Ishikawa (cell line): ENCODE data around the gene ACOXL.
A peak's percentile ranks its signal among the peaks of the same experiment; 100 is the strongest.

Experiments
- CEBPB ChIP-seq: IDR thresholded peaks from 2 replicates; pipeline ENCODE4 v1.6.1; 2012
- CREB1 ChIP-seq: IDR thresholded peaks from 2 replicates; pipeline ENCODE4 v1.6.1; 2012; ENCODE audit warnings: low read depth
- EGR1 ChIP-seq: IDR thresholded peaks from 2 replicates; pipeline ENCODE4 v1.6.1; 2012
- EP300 ChIP-seq: IDR thresholded peaks from 2 replicates; pipeline ENCODE4 v1.6.1; 2012; ENCODE audit warnings: borderline replicate concordance
- FOXM1 ChIP-seq: IDR thresholded peaks from 2 replicates; pipeline ENCODE4 v1.6.1; 2012; ENCODE audit warnings: low read depth, borderline replicate concordance
- MAX ChIP-seq: IDR thresholded peaks from 2 replicates; pipeline ENCODE4 v1.6.1; 2012
- NFIC ChIP-seq: IDR thresholded peaks from 2 replicates; pipeline ENCODE4 v1.6.1; 2012
- RAD21 ChIP-seq: IDR thresholded peaks from 2 replicates; pipeline ENCODE4 v1.6.1; 2012; ENCODE audit warnings: low read depth
- REST ChIP-seq: IDR thresholded peaks from 2 replicates; pipeline ENCODE4 v1.6.1; 2012; ENCODE audit warnings: low read depth, mild to moderate bottlenecking
- TAF1 ChIP-seq: IDR thresholded peaks from 2 replicates; pipeline ENCODE4 v1.6.1; 2012; ENCODE audit warnings: low read depth, mild to moderate bottlenecking
- TCF12 ChIP-seq: IDR thresholded peaks from 2 replicates; pipeline ENCODE4 v1.6.1; 2012; ENCODE audit warnings: low read depth
- TEAD4 ChIP-seq: IDR thresholded peaks from 2 replicates; pipeline ENCODE4 v1.6.1; 2012
- USF1 ChIP-seq: IDR thresholded peaks from 2 replicates; pipeline ENCODE4 v1.6.1; 2012
- YY1 ChIP-seq: IDR thresholded peaks from 2 replicates; pipeline ENCODE4 v1.6.1; 2012; ENCODE audit warnings: low read depth
- ZBTB7A ChIP-seq: IDR thresholded peaks from 2 replicates; pipeline ENCODE4 v1.6.1; 2012; ENCODE audit warnings: low read depth

The ACOXL gene

GRCh38 chr2:111072220-111072871 lies 340.0 kb downstream of the ACOXL start:
- TF ChIP-seq FOXM1: 0 out of 2 replicates have a peak, but pooled peaks have one; percentile 58
- peak; percentile 90 for TF ChIP-seq EP300
- TF ChIP-seq NFIC: peak; percentile 99
- TF ChIP-seq MAX: peak; percentile 51; the same call in 1 of the 2 replicates
- TF ChIP-seq TCF12: peak; percentile 95
- no peak for TF ChIP-seq TAF1
- no peak for TF ChIP-seq EGR1
- TF ChIP-seq CEBPB: 0 out of 2 replicates have a peak, but pooled peaks have one; percentile 40
- TF ChIP-seq TEAD4: peak; percentile 93

- no peak for TF ChIP-seq YY1
- TF ChIP-seq NFIC: no peak
- TF ChIP-seq MAX: no peak
- TF ChIP-seq CREB1: no peak
- no peak for TF ChIP-seq TCF12
- no peak for TF ChIP-seq FOXM1
- no peak for TF ChIP-seq CEBPB
- no peak for TF ChIP-seq RAD21
Measured at GRCh38 chr2:111091811-111092211, 359.4 kb downstream of the ACOXL start.

GRCh38 chr2:111094691-111095090 lies 362.3 kb downstream of the ACOXL start:
- TF ChIP-seq YY1: no peak
- no peak for TF ChIP-seq MAX
- no peak for TF ChIP-seq TCF12

GRCh38 chr2:111095434-111095833 lies 363.1 kb downstream of the ACOXL start:
- TF ChIP-seq TEAD4 (no peak), CREB1 (no peak), ZBTB7A (no peak), EGR1 (no peak), RAD21 (no peak)

GRCh38 chr2:111099402-111099801 lies 367.0 kb downstream of the ACOXL start:
- TF ChIP-seq CEBPB: no peak
- TF ChIP-seq REST: no peak
- TF ChIP-seq NFIC: no peak
- TF ChIP-seq EGR1: no peak
- TF ChIP-seq ZBTB7A: no peak
- no peak for TF ChIP-seq YY1
- no peak for TF ChIP-seq FOXM1
- TF ChIP-seq EP300: no peak
- TF ChIP-seq TCF12: no peak
- no peak for TF ChIP-seq TEAD4
- no peak for TF ChIP-seq MAX
- no peak for TF ChIP-seq CREB1
- no peak for TF ChIP-seq USF1
- no peak for TF ChIP-seq RAD21
- TF ChIP-seq TAF1: no peak

- TF ChIP-seq TEAD4 (no peak), CREB1 (no peak), YY1 (no peak), ZBTB7A (no peak), EGR1 (no peak), CEBPB (no peak), TAF1 (no peak), MAX (no peak), REST (no peak)
Measured at GRCh38 chr2:111100087-111100764, 367.9 kb downstream of the ACOXL start.
